ENCODE results near the gene B3GLCT.
"Not testable (repeated sequence)": the region's sequence is repeated elsewhere in the genome, so short reads cannot be mapped to it uniquely, and the experiment has no call there.

The B3GLCT gene

GRCh38 chr13:31340848-31341247 lies 141.1 kb downstream of the B3GLCT start:
- H3K36me3 Mint-ChIP-seq (ENCODE audit: low read depth); H3K4me1 Mint-ChIP-seq (ENCODE audit: low read depth); H3K4me3 Mint-ChIP-seq; H3K27me3 Mint-ChIP-seq (ENCODE audit: low read depth); H3K27ac Mint-ChIP-seq; DNase-seq (ENCODE audit: low spot score): not testable (repeated sequence)
- peaks cover 19% of the 10 kb centered on the region for H3K9me3 Mint-ChIP-seq

GRCh38 chr13:31346891-31347290 lies 147.1 kb downstream of the B3GLCT start:
- Mint-ChIP-seq H3K9me3 (no peaks in the 10 kb centered on the region), H3K4me3 (no peak overlapping the region), H3K27me3 (ENCODE audit: low read depth) (peaks cover 5% of the 10 kb centered on the region), H3K27ac (no peak overlapping the region), H3K4me1 (ENCODE audit: low read depth) (no peaks in the 10 kb centered on the region), H3K36me3 (ENCODE audit: low read depth) (no peaks in the 10 kb centered on the region)
- DNase-seq (ENCODE audit: low spot score), result no peak

GRCh38 chr13:31349156-31349555 lies 149.4 kb downstream of the B3GLCT start:
- H3K4me1 Mint-ChIP-seq (ENCODE audit: low read depth), result no peaks in the 10 kb centered on the region
- H3K9me3 Mint-ChIP-seq, result no peaks in the 10 kb centered on the region
- DNase-seq (ENCODE audit: low spot score), result no peak

GRCh38 chr13:31350560-31350959 lies 150.8 kb downstream of the B3GLCT start:
- Mint-ChIP-seq H3K36me3 (ENCODE audit: low read depth) (no peaks in the 10 kb centered on the region), H3K4me1 (ENCODE audit: low read depth) (no peaks in the 10 kb centered on the region), H3K9me3 (peaks cover 12% of the 10 kb centered on the region), H3K4me3 (no peak overlapping the region), H3K27ac (no peak overlapping the region), H3K27me3 (ENCODE audit: low read depth) (peaks cover 9% of the 10 kb centered on the region)
- no peak for DNase-seq (ENCODE audit: low spot score)

More at GRCh38 chr13:31349156-31349555, 149.4 kb downstream of the B3GLCT start:
- H3K4me3 Mint-ChIP-seq, result no peak overlapping the region
- peaks cover 9% of the 10 kb centered on the region for H3K27me3 Mint-ChIP-seq (ENCODE audit: low read depth)
- no peaks in the 10 kb centered on the region for H3K36me3 Mint-ChIP-seq (ENCODE audit: low read depth)
- H3K27ac Mint-ChIP-seq, result no peak overlapping the region

GRCh38 chr13:31351376-31351775 lies 151.6 kb downstream of the B3GLCT start:
- Mint-ChIP-seq H3K27me3 (ENCODE audit: low read depth) (peaks cover 9% of the 10 kb centered on the region), H3K4me1 (ENCODE audit: low read depth) (no peaks in the 10 kb centered on the region), H3K9me3 (peaks cover 20% of the 10 kb centered on the region), H3K27ac (no peak overlapping the region), H3K4me3 (no peak overlapping the region), H3K36me3 (ENCODE audit: low read depth) (no peaks in the 10 kb centered on the region)
- DNase-seq (ENCODE audit: low spot score), result no peak

- H3K27me3 Mint-ChIP-seq (ENCODE audit: low read depth), result peaks cover 9% of the 10 kb centered on the region
These were observed 152.7 kb downstream of the B3GLCT start for GRCh38 chr13:31352467-31352866.

GRCh38 chr13:31355001-31355400 lies 155.2 kb downstream of the B3GLCT start:
- H3K9me3 Mint-ChIP-seq, result peaks cover 21% of the 10 kb centered on the region
- no peaks in the 10 kb centered on the region for H3K36me3 Mint-ChIP-seq (ENCODE audit: low read depth)
- H3K27me3 Mint-ChIP-seq (ENCODE audit: low read depth), result peaks cover 9% of the 10 kb centered on the region
- no peak overlapping the region for H3K27ac Mint-ChIP-seq
- no peaks in the 10 kb centered on the region for H3K4me1 Mint-ChIP-seq (ENCODE audit: low read depth)
- H3K4me3 Mint-ChIP-seq, result no peak overlapping the region
- no peak for DNase-seq (ENCODE audit: low spot score)

More at GRCh38 chr13:31352467-31352866, 152.7 kb downstream of the B3GLCT start:
- DNase-seq (ENCODE audit: low spot score), result no peak
- Mint-ChIP-seq H3K9me3 (peaks cover 21% of the 10 kb centered on the region), H3K4me3 (no peak overlapping the region), H3K27ac (no peak overlapping the region), H3K4me1 (ENCODE audit: low read depth) (no peaks in the 10 kb centered on the region), H3K36me3 (ENCODE audit: low read depth) (no peaks in the 10 kb centered on the region)

GRCh38 chr13:31356991-31357390 lies 157.2 kb downstream of the B3GLCT start:
- DNase-seq (ENCODE audit: low spot score), result no peak
- no peaks in the 10 kb centered on the region for H3K36me3 Mint-ChIP-seq (ENCODE audit: low read depth)
- H3K4me3 Mint-ChIP-seq, result no peak overlapping the region
- no peak overlapping the region for H3K27ac Mint-ChIP-seq
- no peaks in the 10 kb centered on the region for H3K4me1 Mint-ChIP-seq (ENCODE audit: low read depth)
- peaks cover 4% of the 10 kb centered on the region for H3K27me3 Mint-ChIP-seq (ENCODE audit: low read depth)
- H3K9me3 Mint-ChIP-seq, result peaks cover 21% of the 10 kb centered on the region

GRCh38 chr13:31357581-31357980 lies 157.8 kb downstream of the B3GLCT start:
- H3K4me3 Mint-ChIP-seq, result no peak overlapping the region
- no peak for DNase-seq (ENCODE audit: low spot score)
- peaks cover 4% of the 10 kb centered on the region for H3K27me3 Mint-ChIP-seq (ENCODE audit: low read depth)
- H3K36me3 Mint-ChIP-seq (ENCODE audit: low read depth), result no peaks in the 10 kb centered on the region
- H3K4me1 Mint-ChIP-seq (ENCODE audit: low read depth), result no peaks in the 10 kb centered on the region
- no peak overlapping the region for H3K27ac Mint-ChIP-seq
- peaks cover 21% of the 10 kb centered on the region for H3K9me3 Mint-ChIP-seq

GRCh38 chr13:31361673-31362072 lies 161.9 kb downstream of the B3GLCT start:
- H3K9me3 Mint-ChIP-seq, result no peaks in the 10 kb centered on the region
- no peak for DNase-seq (ENCODE audit: low spot score)
- H3K36me3 Mint-ChIP-seq (ENCODE audit: low read depth), result no peaks in the 10 kb centered on the region
- no peak overlapping the region for H3K4me3 Mint-ChIP-seq
- no peaks in the 10 kb centered on the region for H3K27me3 Mint-ChIP-seq (ENCODE audit: low read depth)
- H3K27ac Mint-ChIP-seq, result no peak overlapping the region
- H3K4me1 Mint-ChIP-seq (ENCODE audit: low read depth), result no peaks in the 10 kb centered on the region

- Mint-ChIP-seq H3K27me3 (ENCODE audit: low read depth) (no peaks in the 10 kb centered on the region), H3K4me3 (no peak overlapping the region)
These were observed 165.9 kb downstream of the B3GLCT start for GRCh38 chr13:31365630-31366029.

GRCh38 chr13:31367410-31367809 lies 167.6 kb downstream of the B3GLCT start:
- DNase-seq (ENCODE audit: low spot score), result no peak
- no peaks in the 10 kb centered on the region for H3K36me3 Mint-ChIP-seq (ENCODE audit: low read depth)
- no peak overlapping the region for H3K27ac Mint-ChIP-seq
- H3K4me1 Mint-ChIP-seq (ENCODE audit: low read depth), result no peaks in the 10 kb centered on the region
- H3K27me3 Mint-ChIP-seq (ENCODE audit: low read depth), result peaks cover 3% of the 10 kb centered on the region
- no peaks in the 10 kb centered on the region for H3K9me3 Mint-ChIP-seq
- no peak overlapping the region for H3K4me3 Mint-ChIP-seq

More at GRCh38 chr13:31365630-31366029, 165.9 kb downstream of the B3GLCT start:
- Mint-ChIP-seq H3K36me3 (ENCODE audit: low read depth) (no peaks in the 10 kb centered on the region), H3K27ac (no peak overlapping the region), H3K9me3 (no peaks in the 10 kb centered on the region), H3K4me1 (ENCODE audit: low read depth) (no peaks in the 10 kb centered on the region)
- no peak for DNase-seq (ENCODE audit: low spot score)

- no peaks in the 10 kb centered on the region for H3K4me1 Mint-ChIP-seq (ENCODE audit: low read depth)
- H3K27ac Mint-ChIP-seq, result no peak overlapping the region
- no peaks in the 10 kb centered on the region for H3K36me3 Mint-ChIP-seq (ENCODE audit: low read depth)
- no peaks in the 10 kb centered on the region for H3K9me3 Mint-ChIP-seq
- DNase-seq (ENCODE audit: low spot score), result no peak
- H3K4me3 Mint-ChIP-seq, result no peak overlapping the region
- peaks cover 3% of the 10 kb centered on the region for H3K27me3 Mint-ChIP-seq (ENCODE audit: low read depth)
These were observed 169.4 kb downstream of the B3GLCT start for GRCh38 chr13:31369213-31369612.

- H3K36me3 Mint-ChIP-seq (ENCODE audit: low read depth), result no peaks in the 10 kb centered on the region
- H3K27me3 Mint-ChIP-seq (ENCODE audit: low read depth), result peaks cover 3% of the 10 kb centered on the region
- no peaks in the 10 kb centered on the region for H3K4me1 Mint-ChIP-seq (ENCODE audit: low read depth)
- no peaks in the 10 kb centered on the region for H3K9me3 Mint-ChIP-seq
- no peak for DNase-seq (ENCODE audit: low spot score)
- no peak overlapping the region for H3K4me3 Mint-ChIP-seq
- no peak overlapping the region for H3K27ac Mint-ChIP-seq
These were observed 172.7 kb downstream of the B3GLCT start for GRCh38 chr13:31372454-31372853.

GRCh38 chr13:31374682-31375081 lies 174.9 kb downstream of the B3GLCT start:
- DNase-seq (ENCODE audit: low spot score), result no peak
- Mint-ChIP-seq H3K27me3 (ENCODE audit: low read depth) (peaks cover 7% of the 10 kb centered on the region), H3K9me3 (no peaks in the 10 kb centered on the region), H3K36me3 (ENCODE audit: low read depth) (no peaks in the 10 kb centered on the region), H3K4me3 (no peak overlapping the region), H3K4me1 (ENCODE audit: low read depth) (peaks cover 2% of the 10 kb centered on the region), H3K27ac (no peak overlapping the region)

Measured in T-helper 2 cell treated with Interferon-gamma antibody and Interleukin-4, amounts not matched to agents 5 μg/mL and 100 μg/mL, for 36 hours (primary cell).